H1 (cell line): ENCODE results near the gene CBLC. TPM values are rescaled to one million over a fixed set of nuclear protein-coding genes. Genes with fewer than 3 reads are reported as not detected.

Source experiments
- CTCF ChIA-PET: fragments of 300-600 bp; sonication (Branson Sonifier 250); formaldehyde crosslinking; loops from one replicate; lab custom pipeline; 2021; ENCODE audit not compliant: partially characterized antibody; lab: Charles Lee
- POLR2A ChIA-PET: fragments of 300-600 bp; sonication (Branson Sonifier 250); formaldehyde crosslinking; loops from one replicate; lab custom pipeline; 2021; ENCODE audit warnings: inconsistent platforms; ENCODE audit not compliant: partially characterized antibody; lab: Charles Lee
- DNase-seq, 2 experiments: peaks; one replicate each; pipeline versions ENCODE4 v3.0.0 to v3.0.0-alpha.2; 2010 to 2022; ENCODE audit warnings: low spot score in 2 of 2, low read depth in 1 of 2, mixed read lengths in 1 of 2
- FAIRE-seq: peaks from 2 replicates; lab custom pipeline; 2011; peaks lifted over from hg19 to GRCh38; lab: Jason Lieb, UNC
- H2AFZ ChIP-seq: 2 replicates; pipeline ENCODE4 v1.8.1; 2012; ENCODE audit warnings: low read length, inconsistent platforms
- H2AK5ac ChIP-seq: 2 replicates; pipeline ENCODE4 v1.6.1; 2013; ENCODE audit warnings: low read depth, low read length
- H2BK120ac ChIP-seq: replicated peaks from 2 replicates; pipeline ENCODE3; 2013; ENCODE audit warnings: low read depth, low read length, inconsistent platforms
- H2BK12ac ChIP-seq: 2 replicates; pipeline ENCODE4 v1.6.1; 2013; ENCODE audit warnings: low read depth, low read length
- H2BK15ac ChIP-seq: 2 replicates; pipeline ENCODE4 v1.6.1; 2013; ENCODE audit warnings: low read length
- H2BK20ac ChIP-seq: 2 replicates; pipeline ENCODE4 v1.6.1; 2013; ENCODE audit warnings: low read length
- H2BK5ac ChIP-seq: 2 replicates; pipeline ENCODE4 v1.6.1; 2013; ENCODE audit warnings: low read depth, low read length
- H3K14ac ChIP-seq: 2 replicates; pipeline ENCODE4 v1.6.1; 2013; ENCODE audit warnings: inconsistent platforms; ENCODE audit not compliant: insufficient read length
- H3K18ac ChIP-seq: 2 replicates; pipeline ENCODE4 v1.6.1; 2013; ENCODE audit warnings: low read length; ENCODE audit errors: extremely low read depth
- H3K23ac ChIP-seq: 2 replicates; pipeline ENCODE4 v1.6.1; 2013; ENCODE audit warnings: inconsistent platforms; ENCODE audit not compliant: insufficient read length
- H3K23me2 ChIP-seq: 2 replicates; pipeline ENCODE4 v1.6.1; 2013; ENCODE audit warnings: low read depth, low read length
- H3K27ac ChIP-seq: 2 replicates; pipeline ENCODE4 v1.6.1; 2011; ENCODE audit warnings: low read depth, low read length, inconsistent platforms
- H3K27me3 ChIP-seq, 4 experiments: replicated peaks in 1 of 4; 1 replicate in 1 of 4; 2 replicates in 3 of 4; pipeline versions ENCODE4 v1.6.1 to v1.8.1; 2011 to 2013; ENCODE audit warnings: low read length in 3 of 4, mild to moderate bottlenecking in 3 of 4, inconsistent platforms in 2 of 4, mixed read lengths in 2 of 4, moderate library complexity in 1 of 4; ENCODE audit not compliant: control insufficient read depth in 3 of 4, insufficient read depth in 3 of 4; ENCODE audit errors: extremely low read depth in 1 of 4
- H3K36me3 ChIP-seq, 4 experiments: 2 replicates each; pipeline versions ENCODE4 v1.6.1 to v1.8.1; 2011 to 2013; ENCODE audit warnings: mild to moderate bottlenecking in 4 of 4, low read length in 3 of 4, moderate library complexity in 2 of 4, control low read depth in 1 of 4, inconsistent platforms in 1 of 4; ENCODE audit not compliant: insufficient read depth in 4 of 4, control insufficient read depth in 2 of 4
- H3K4ac ChIP-seq: replicated peaks from 2 replicates; pipeline ENCODE3; 2013; ENCODE audit warnings: low read length, low read depth, mixed read lengths, inconsistent platforms; ENCODE audit not compliant: insufficient read length
- H3K4me1 ChIP-seq, 4 experiments: replicated peaks in 1 of 4; 1 replicate in 1 of 4; 2 replicates in 3 of 4; pipeline versions ENCODE4 v1.6.1 to v1.8.1; 2011 to 2013; ENCODE audit warnings: low read length in 3 of 4, inconsistent platforms in 2 of 4, mixed read lengths in 1 of 4; ENCODE audit not compliant: insufficient read depth in 4 of 4, control insufficient read depth in 3 of 4
- H3K4me2 ChIP-seq, 2 experiments: 2 replicates each; pipeline versions ENCODE4 v1.6.1 to v1.8.1; 2011 to 2013; ENCODE audit warnings: low read depth in 2 of 2, low read length in 2 of 2, control low read depth in 1 of 2, inconsistent platforms in 1 of 2, mild to moderate bottlenecking in 1 of 2; ENCODE audit not compliant: insufficient read depth in 1 of 2
- H3K4me3 ChIP-seq, 4 experiments: fragments of 200-600, 300-600 bp in 1 of 4; sonication (generic), shearing (Covaris generic), sonication (Bioruptor Twin) in 1 of 4; 2 replicates each; pipeline versions ENCODE4 v1.5.1 to v1.8.1; 2011 to 2016; ENCODE audit warnings: low read length in 4 of 4, low read depth in 3 of 4, control low read depth in 2 of 4, inconsistent platforms in 2 of 4, mild to moderate bottlenecking in 2 of 4, mixed read lengths in 1 of 4, moderate library complexity in 1 of 4; ENCODE audit not compliant: insufficient read depth in 2 of 4; ENCODE audit errors: extremely low read depth in 1 of 4
- H3K56ac ChIP-seq: replicated peaks from 2 replicates; pipeline ENCODE3; 2013; ENCODE audit warnings: low read depth, mild to moderate bottlenecking, mixed read lengths, low read length, inconsistent platforms; ENCODE audit not compliant: insufficient read length
- H3K79me1 ChIP-seq: 2 replicates; pipeline ENCODE4 v1.6.1; 2013; ENCODE audit warnings: low read depth, low read length, control low read depth
- H3K79me2 ChIP-seq, 2 experiments: 2 replicates each; pipeline versions ENCODE4 v1.6.1 to v1.8.1; 2012 to 2013; ENCODE audit warnings: low read length in 2 of 2, mild to moderate bottlenecking in 2 of 2, inconsistent platforms in 1 of 2; ENCODE audit not compliant: insufficient read depth in 2 of 2, control insufficient read depth in 1 of 2
- H3K9ac ChIP-seq, 4 experiments: replicated peaks in 1 of 4; 1 replicate in 1 of 4; 2 replicates in 3 of 4; pipeline versions ENCODE4 v1.6.1 to v1.8.1; 2011 to 2013; ENCODE audit warnings: low read depth in 3 of 4, low read length in 3 of 4, control low read depth in 2 of 4, mild to moderate bottlenecking in 2 of 4, moderate library complexity in 2 of 4, inconsistent platforms in 1 of 4; ENCODE audit errors: extremely low read depth in 1 of 4
- H3K9me3 ChIP-seq, 2 experiments: 2 replicates each; pipeline versions ENCODE4 v1.6.1 to v1.8.1; 2012 to 2013; ENCODE audit warnings: mild to moderate bottlenecking in 2 of 2, moderate library complexity in 2 of 2, control low read depth in 1 of 2, inconsistent platforms in 1 of 2, low read depth in 1 of 2, low read length in 1 of 2, mixed read lengths in 1 of 2; ENCODE audit not compliant: insufficient read depth in 2 of 2
- H4K20me1 ChIP-seq, 2 experiments: replicated peaks in 1 of 2; 2 replicates each; pipeline versions ENCODE3 to v1.8.1; 2011 to 2013; ENCODE audit warnings: inconsistent platforms in 2 of 2, low read length in 2 of 2, mild to moderate bottlenecking in 1 of 2; ENCODE audit not compliant: insufficient read depth in 2 of 2, control insufficient read depth in 1 of 2
- H4K5ac ChIP-seq: 2 replicates; pipeline ENCODE4 v1.6.1; 2013; ENCODE audit warnings: low read length, low read depth, mixed read lengths, inconsistent platforms; ENCODE audit not compliant: insufficient read length
- H4K8ac ChIP-seq: 2 replicates; pipeline ENCODE4 v1.8.0; 2013; ENCODE audit warnings: mild to moderate bottlenecking, moderate library complexity, low read length, inconsistent platforms; ENCODE audit not compliant: insufficient read depth; ENCODE audit errors: extremely low read depth
- H4K91ac ChIP-seq: replicated peaks from 2 replicates; pipeline ENCODE3; 2013; ENCODE audit warnings: low read length, mixed read lengths, inconsistent platforms; ENCODE audit not compliant: insufficient read length
- E2F6 ChIP-seq: IDR thresholded peaks from 2 replicates; pipeline ENCODE4 v1.6.1; 2012; ENCODE audit warnings: inconsistent platforms
- RAD21 ChIP-seq, 2 experiments: IDR thresholded peaks in 1 of 2; conservative IDR thresholded peaks in 1 of 2; 2 replicates each; pipeline ENCODE4 v1.6.1; 2011; ENCODE audit warnings: low read depth in 2 of 2, low read length in 2 of 2, improper control_type of control experiment in 1 of 2, inconsistent platforms in 1 of 2, mild to moderate bottlenecking in 1 of 2, moderate library complexity in 1 of 2
- WGBS, 2 experiments: shearing (Covaris generic) in 1 of 2; methylation state at CpG; one replicate each; pipeline versions ENCODE4 v1.1.6 to v1.1.7; 2013 to 2015; ENCODE audit warnings: low lambda C conversion rate in 2 of 2, mixed read lengths in 2 of 2, inconsistent platforms in 1 of 2, low coverage in 1 of 2, missing lambda C conversion rate in 1 of 2; ENCODE audit not compliant: insufficient replicate concordance in 2 of 2, insufficient coverage in 1 of 2, insufficient read length in 1 of 2; ENCODE audit errors: extremely low coverage in 1 of 2, missing lambda C conversion rate in 1 of 2; 5-methylcytosine and 5-hydroxymethylcytosine counted together
- polyA plus RNA-seq, 7 experiments: library from polyadenylated mRNA; depleted of rRNA in 3 of 7; stranded (reverse) in 5 of 7; unstranded in 2 of 7; fragments of >200 nt in 5 of 7; fragments of 200-250 nt in 2 of 7; gene quantifications; 1 replicate in 5 of 7; 2 replicates in 1 of 7; 4 replicates in 1 of 7; pipeline versions ENCODE4 v1.2.1 to v1.2.3, GENCODE V29; 2011 to 2013; ENCODE audit warnings: missing spikeins in 2 of 7, mixed read lengths in 2 of 7
- total RNA-seq: library from RNA; stranded (reverse); fragmentation: NEBNext Ultra II Directional; extraction: Animal tissue kit (Norgen Biotek cat#: 25700); gene quantifications from 2 replicates; pipeline ENCODE4 v1.2.1, GENCODE V29; 2021

CBLC gene
- total and polyA plus RNA-seq, 2 of the 8 experiments (the other 6 are each of a cell fraction or from before 2014, with no cell fraction given), result 17.4 to 35.7 TPM

- no peak overlapping the region for H2BK15ac ChIP-seq
- ChIA-PET CTCF (interaction anchor here (0.6 to 8.1 kb wide), 19 partner anchors 11 to 256 kb away, joined by 3 to 116 read pairs (median 8); partner anchors contain the start of gene BCAM), POLR2A (interaction anchor here (0.9 to 2.9 kb wide), 9 partner anchors 13 to 179 kb away, joined by 3 to 7 read pairs (median 4); no protein-coding TSS in a partner anchor)
- no peak overlapping the region for H3K14ac ChIP-seq
- H3K36me3 ChIP-seq, result peaks cover 0 to 15% (median 6%) of the 10 kb centered on the region in 4 experiments; a peak in 4 of 8 replicates
- TF ChIP-seq E2F6 (no peak), RAD21 (IDR thresholded peaks at IDR 0.05 in 1 of 2, conservative IDR thresholded peaks at IDR 0.05 in 1 of 2; ENCODE audit: low read depth in 2 of 2, low read length in 2 of 2) (0 out of 4 replicates have a peak, but pooled peaks of 1 of the 2 experiments have one; percentile 5)
- H3K4me1 ChIP-seq, result no peaks in the 10 kb centered on the region
- H2AK5ac ChIP-seq, result no peak overlapping the region
- H2BK5ac ChIP-seq, result no peak overlapping the region
- DNase-seq, result no peak
- no peak overlapping the region for H3K23ac ChIP-seq
- no peaks in the 10 kb centered on the region for H3K9me3 ChIP-seq
- no peak overlapping the region for H4K5ac ChIP-seq
- H3K4ac ChIP-seq, result no peak overlapping the region
- H2BK12ac ChIP-seq, result no peak overlapping the region
- H2BK20ac ChIP-seq, result no peak overlapping the region
- H2AFZ ChIP-seq, result no peak overlapping the region
- H3K4me3 ChIP-seq, result no peak overlapping the region
- no peaks in the 10 kb centered on the region for H3K27me3 ChIP-seq
- no peak overlapping the region for H3K9ac ChIP-seq
- H4K91ac ChIP-seq, result no peak overlapping the region
- no peaks in the 10 kb centered on the region for H3K79me2 ChIP-seq
- no peak overlapping the region for H3K56ac ChIP-seq
- no peaks in the 10 kb centered on the region for H3K79me1 ChIP-seq
- no peak for FAIRE-seq
- 88% methylated on average over 5 of the region's 5 CpGs; no CpG with 5 or more reads in 1 of the 2 experiments for WGBS, 2 experiments
- H4K20me1 ChIP-seq, result peaks cover 0 to 7% of the 10 kb centered on the region in 2 experiments
- H3K23me2 ChIP-seq, result peaks cover 3% of the 10 kb centered on the region; the same call in 1 of the 2 replicates
- H3K4me2 ChIP-seq, result no peak overlapping the region
- no peak overlapping the region for H3K18ac ChIP-seq
- H2BK120ac ChIP-seq, result no peak overlapping the region
- no peak overlapping the region for H3K27ac ChIP-seq
- no peak overlapping the region for H4K8ac ChIP-seq
Measured at GRCh38 chr19:44782729-44783128, 5.0 kb downstream of the CBLC start.
